ENCODE data around the gene CBLL1.
A peak's percentile ranks its signal among the peaks of the same experiment; 100 is the strongest.

CBLL1 gene

GRCh38 chr7:107743567-107744344 lies at the start of gene CBLL1:
CBLL1 (plus strand) TSS chr7:107744142; CDS start chr7:107744164, 22 bp downstream.
- DNase-seq (ENCODE audit: low read depth) = peak; percentile 91

GRCh38 chr7:107694386-107694785 lies 49.6 kb upstream of the CBLL1 start:
- no peak for DNase-seq (ENCODE audit: low read depth)

GRCh38 chr7:107696330-107696946 lies 47.5 kb upstream of the CBLL1 start:
- no peak for DNase-seq (ENCODE audit: low read depth)

GRCh38 chr7:107697321-107698049 lies 46.5 kb upstream of the CBLL1 start:
- no peak for DNase-seq (ENCODE audit: low read depth)

- no peak for DNase-seq (ENCODE audit: low read depth)
Measured at GRCh38 chr7:107700570-107700969, 43.4 kb upstream of the CBLL1 start.

GRCh38 chr7:107701191-107701590 lies 42.8 kb upstream of the CBLL1 start:
- DNase-seq (ENCODE audit: low read depth) = no peak

GRCh38 chr7:107703219-107703618 lies 40.7 kb upstream of the CBLL1 start:
- DNase-seq (ENCODE audit: low read depth) = no peak

- no peak for DNase-seq (ENCODE audit: low read depth)
Measured at GRCh38 chr7:107703872-107704271, 40.1 kb upstream of the CBLL1 start.

- no peak for DNase-seq (ENCODE audit: low read depth)
Measured at GRCh38 chr7:107708956-107709355, 35.0 kb upstream of the CBLL1 start.

- no peak for DNase-seq (ENCODE audit: low read depth)
Measured at GRCh38 chr7:107711301-107711700, 32.6 kb upstream of the CBLL1 start.

GRCh38 chr7:107712025-107712424 lies 31.9 kb upstream of the CBLL1 start:
- no peak for DNase-seq (ENCODE audit: low read depth)

- no peak for DNase-seq (ENCODE audit: low read depth)
Measured at GRCh38 chr7:107712896-107713295, 31.0 kb upstream of the CBLL1 start.

GRCh38 chr7:107715531-107715930 lies 28.4 kb upstream of the CBLL1 start:
- DNase-seq (ENCODE audit: low read depth) = no peak

GRCh38 chr7:107718456-107719193 lies 25.3 kb upstream of the CBLL1 start:
- DNase-seq (ENCODE audit: low read depth) = no peak

GRCh38 chr7:107721286-107721685 lies 22.7 kb upstream of the CBLL1 start:
- DNase-seq (ENCODE audit: low read depth) = no peak

- DNase-seq (ENCODE audit: low read depth) = no peak
Measured at GRCh38 chr7:107723255-107723654, 20.7 kb upstream of the CBLL1 start.

GRCh38 chr7:107725138-107725740 lies 18.7 kb upstream of the CBLL1 start:
- DNase-seq (ENCODE audit: low read depth) = no peak

- no peak for DNase-seq (ENCODE audit: low read depth)
Measured at GRCh38 chr7:107726356-107727130, 17.4 kb upstream of the CBLL1 start.

GRCh38 chr7:107728276-107728675 lies 15.7 kb upstream of the CBLL1 start:
- no peak for DNase-seq (ENCODE audit: low read depth)

- DNase-seq (ENCODE audit: low read depth) = no peak
Measured at GRCh38 chr7:107742678-107743566, 1.0 kb upstream of the CBLL1 start.

Measured in stimulated activated CD8-positive, alpha-beta memory T cell treated with anti-CD3 and anti-CD28 coated beads, Interleukin-15, amount 100 ng/mL, for 24 hours (primary cell).